BJ (cell line): ENCODE results near the gene COTL1. TPM values are rescaled to one million over a fixed set of nuclear protein-coding genes. Genes with fewer than 3 reads are reported as not detected.

ENCODE experiments used
- CTCF ChIA-PET: fragments of 350-600 bp; formaldehyde crosslinking; extraction: SDS; loops from one replicate; lab custom pipeline; 2021; ENCODE audit warnings: antibody characterized with exemption, inconsistent platforms; lab: Yijun Ruan, JAX
- POLR2A ChIA-PET: fragments of 300-600 bp; sonication (Branson Sonifier 250); formaldehyde crosslinking; extraction: SDS; loops from one replicate; lab custom pipeline; 2021; ENCODE audit warnings: antibody characterized with exemption; lab: Charles Lee
- DNase-seq: peaks from one replicate; pipeline ENCODE4 v3.0.0-alpha.2; 2011; ENCODE audit warnings: low read depth
- H3K27me3 ChIP-seq: 2 replicates; pipeline ENCODE4 v1.6.0; 2011; ENCODE audit warnings: low read length; ENCODE audit not compliant: control insufficient read depth, insufficient read depth
- H3K36me3 ChIP-seq: 2 replicates; pipeline ENCODE4 v1.5.1; 2011; ENCODE audit warnings: low read length; ENCODE audit not compliant: control insufficient read depth, insufficient read depth
- H3K4me3 ChIP-seq: 2 replicates; pipeline ENCODE4 v1.5.1; 2011; ENCODE audit warnings: low read depth, mild to moderate bottlenecking, control low read depth, low read length
- polyA plus RNA-seq: library from polyadenylated mRNA; depleted of rRNA; stranded (reverse); fragments of >200 nt; gene quantifications from 2 replicates; pipeline ENCODE4 v1.2.3, GENCODE V29; 2011
- TF ChIP-seq, protein P1 (sequence below): IDR thresholded peaks from 2 replicates; pipeline ENCODE4 v1.5.1; 2011; ENCODE audit warnings: low read depth, mild to moderate bottlenecking, control low read depth, inconsistent platforms, low read length, moderate library complexity; ENCODE audit not compliant: insufficient read depth

COTL1 gene
- polyA plus RNA-seq, 1 experiment: 166 TPM

DNA sequence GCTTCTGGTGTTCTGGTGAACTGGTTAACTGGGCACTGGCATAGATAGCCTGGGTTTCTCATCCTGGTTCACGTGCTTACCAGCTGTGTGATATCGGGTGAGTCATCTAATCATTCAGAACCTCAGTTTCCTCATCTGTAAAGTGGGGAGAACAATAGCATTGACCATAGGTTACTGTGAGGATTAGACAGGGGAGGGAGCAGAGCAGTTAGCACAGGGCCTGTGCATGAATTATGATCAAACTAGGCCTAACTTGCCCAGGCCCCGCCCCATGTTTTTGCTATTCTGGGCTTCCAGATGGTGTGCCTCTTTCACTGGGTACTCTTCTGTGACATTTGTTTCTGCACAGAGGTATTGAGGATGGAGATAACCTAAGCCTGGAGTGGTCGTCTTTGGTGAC lies 25.8 kb upstream of the COTL1 start:
- H3K36me3 ChIP-seq: no peaks in the 10 kb centered on the region
- ChIA-PET CTCF (interaction anchor here (0.8 to 3.0 kb wide), 4 partner anchors 18 to 95 kb away, joined by 3 to 14 read pairs (median 6); no protein-coding TSS in a partner anchor), POLR2A (interaction anchor here (0.8 kb wide), 1 partner anchor 27 kb away, joined by 3 read pairs; no protein-coding TSS in a partner anchor)
- no peaks in the 10 kb centered on the region for H3K27me3 ChIP-seq
- no peak for DNase-seq
- TF ChIP-seq, protein P1, sequence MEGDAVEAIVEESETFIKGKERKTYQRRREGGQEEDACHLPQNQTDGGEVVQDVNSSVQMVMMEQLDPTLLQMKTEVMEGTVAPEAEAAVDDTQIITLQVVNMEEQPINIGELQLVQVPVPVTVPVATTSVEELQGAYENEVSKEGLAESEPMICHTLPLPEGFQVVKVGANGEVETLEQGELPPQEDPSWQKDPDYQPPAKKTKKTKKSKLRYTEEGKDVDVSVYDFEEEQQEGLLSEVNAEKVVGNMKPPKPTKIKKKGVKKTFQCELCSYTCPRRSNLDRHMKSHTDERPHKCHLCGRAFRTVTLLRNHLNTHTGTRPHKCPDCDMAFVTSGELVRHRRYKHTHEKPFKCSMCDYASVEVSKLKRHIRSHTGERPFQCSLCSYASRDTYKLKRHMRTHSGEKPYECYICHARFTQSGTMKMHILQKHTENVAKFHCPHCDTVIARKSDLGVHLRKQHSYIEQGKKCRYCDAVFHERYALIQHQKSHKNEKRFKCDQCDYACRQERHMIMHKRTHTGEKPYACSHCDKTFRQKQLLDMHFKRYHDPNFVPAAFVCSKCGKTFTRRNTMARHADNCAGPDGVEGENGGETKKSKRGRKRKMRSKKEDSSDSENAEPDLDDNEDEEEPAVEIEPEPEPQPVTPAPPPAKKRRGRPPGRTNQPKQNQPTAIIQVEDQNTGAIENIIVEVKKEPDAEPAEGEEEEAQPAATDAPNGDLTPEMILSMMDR: no peak
- no peak overlapping the region for H3K4me3 ChIP-seq

DNA sequence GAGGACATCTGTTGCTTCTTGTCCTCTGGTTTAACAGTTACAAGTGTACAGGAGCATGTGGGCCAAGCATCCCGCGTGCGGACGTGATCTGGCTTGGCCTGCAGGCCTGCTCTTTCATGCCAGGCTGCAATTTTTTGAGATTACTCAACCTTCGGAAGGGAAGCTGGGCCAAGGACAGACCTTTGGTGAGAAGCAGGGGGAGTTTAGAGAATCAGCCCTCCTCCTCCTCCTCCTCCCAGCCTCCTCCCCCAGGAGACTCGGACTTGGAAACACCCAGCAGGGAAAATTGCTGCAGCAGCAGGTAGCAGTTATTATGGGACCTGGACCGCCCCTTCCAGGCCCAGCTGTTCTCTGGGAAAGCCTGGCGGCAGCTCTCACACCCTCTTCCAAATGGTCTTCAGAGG lies 25.3 kb upstream of the COTL1 start:
- ChIA-PET CTCF (interaction anchor here (0.6 to 3.0 kb wide), 7 partner anchors 14 to 128 kb away, joined by 3 to 14 read pairs (median 3); no protein-coding TSS in a partner anchor), POLR2A (interaction anchor here (0.8 kb wide), 1 partner anchor 26 kb away, joined by 3 read pairs; no protein-coding TSS in a partner anchor)
- peak; percentile 90 for DNase-seq
- Histone ChIP-seq H3K27me3 (no peaks in the 10 kb centered on the region), H3K4me3 (no peak overlapping the region), H3K36me3 (no peaks in the 10 kb centered on the region)
- TF ChIP-seq, protein P1: no peak

DNA sequence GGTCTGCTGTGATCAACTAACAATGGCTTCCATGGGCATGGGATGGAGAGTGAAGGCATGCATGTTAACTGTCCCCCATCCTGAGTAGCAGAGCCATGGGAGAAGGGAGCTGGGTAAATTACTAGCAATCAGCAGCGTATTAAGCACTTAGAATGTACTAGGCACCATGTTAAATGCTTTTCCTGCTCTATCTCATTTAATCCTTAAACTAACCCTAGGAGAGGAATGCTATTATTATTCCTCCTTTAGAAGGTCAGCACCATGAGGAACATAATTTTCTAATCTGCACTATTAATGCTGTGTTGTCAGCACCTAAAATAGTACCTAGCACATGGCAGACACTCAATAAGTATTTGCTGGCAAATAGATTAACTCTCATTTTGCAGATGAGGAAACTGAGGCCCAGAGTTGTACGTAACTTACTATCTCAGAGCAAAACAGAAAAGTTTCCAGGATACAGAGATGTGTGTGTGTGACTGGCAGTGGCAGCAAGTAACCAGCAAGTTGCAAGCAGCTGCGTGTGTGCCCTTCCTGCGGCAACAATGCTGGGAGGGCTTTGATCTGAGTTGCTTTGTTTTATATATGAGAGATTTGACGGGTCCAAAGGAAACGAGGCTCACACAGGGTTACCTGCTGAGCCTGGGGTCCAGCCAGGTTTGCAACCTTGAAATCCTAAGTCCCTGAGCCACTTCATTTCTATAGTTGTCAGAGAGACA lies 23.9 kb upstream of the COTL1 start:
- TF ChIP-seq, protein P1: no peak
- ChIA-PET POLR2A (no interaction called here), CTCF (interaction anchor here (0.6 to 3.0 kb wide), 7 partner anchors 13 to 248 kb away, joined by 3 to 14 read pairs (median 5); no protein-coding TSS in a partner anchor)
- no peak for DNase-seq
- no peaks in the 10 kb centered on the region for H3K36me3 ChIP-seq
- no peaks in the 10 kb centered on the region for H3K27me3 ChIP-seq
- H3K4me3 ChIP-seq: no peak overlapping the region

DNA sequence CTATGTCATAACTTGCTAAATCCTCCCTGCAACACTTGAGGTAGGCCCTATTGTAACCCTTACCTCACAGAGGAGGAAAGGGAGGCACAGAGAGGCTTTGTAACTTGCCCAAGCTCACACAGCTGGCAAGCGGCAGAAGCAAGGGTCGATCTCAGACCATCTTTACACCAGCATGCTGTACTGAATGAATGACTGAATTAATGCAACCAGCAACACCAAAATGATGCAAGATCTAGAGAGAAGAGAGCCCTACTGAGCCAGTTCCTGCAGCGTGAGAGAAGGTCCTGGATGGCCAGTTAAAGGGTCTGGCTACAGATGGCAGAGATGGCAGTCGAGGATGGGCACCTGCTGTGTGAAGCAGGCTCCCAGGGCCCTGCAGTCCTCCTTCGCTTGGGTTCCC lies 22.3 kb upstream of the COTL1 start:
- CTCF ChIA-PET: no interaction called here
- no peak for DNase-seq
- TF ChIP-seq, protein P1: no peak
- no peak overlapping the region for H3K4me3 ChIP-seq
- no peaks in the 10 kb centered on the region for H3K36me3 ChIP-seq
- POLR2A ChIA-PET: no interaction called here
- no peaks in the 10 kb centered on the region for H3K27me3 ChIP-seq

DNA sequence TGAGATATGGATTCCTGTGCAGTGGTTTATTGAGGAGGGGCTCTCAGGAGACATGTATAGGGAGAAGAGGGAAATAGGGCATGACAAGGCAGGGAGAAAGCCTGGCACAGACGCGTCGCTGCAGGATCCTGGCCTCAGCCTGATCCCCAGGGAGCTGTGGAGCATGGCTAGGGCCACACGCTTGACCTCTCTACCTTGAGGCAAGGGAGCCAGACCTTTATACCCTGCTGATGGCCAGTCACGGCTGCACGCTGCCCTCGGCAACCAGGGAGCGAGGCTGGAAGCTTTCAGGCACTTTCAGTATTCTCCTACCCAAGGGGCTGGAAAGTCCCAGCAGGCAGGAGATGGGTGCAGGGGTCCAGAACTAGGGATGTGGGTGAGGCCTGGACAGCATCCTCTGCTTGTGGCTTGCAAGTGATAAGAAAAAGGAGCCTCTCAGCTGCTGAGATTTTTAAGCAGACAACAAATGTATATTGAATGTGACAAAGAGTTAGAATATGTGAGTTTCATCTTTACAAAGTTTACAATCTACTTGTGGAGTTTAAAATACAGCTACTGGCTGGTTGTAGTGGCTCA lies 20.4 kb upstream of the COTL1 start:
- DNase-seq: no peak
- TF ChIP-seq, protein P1: no peak
- H3K36me3 ChIP-seq: no peaks in the 10 kb centered on the region
- ChIA-PET POLR2A (no interaction called here), CTCF (interaction anchor here (0.5 to 2.4 kb wide), 6 partner anchors 16 to 414 kb away, joined by 3 to 7 read pairs (median 3); no protein-coding TSS in a partner anchor)
- H3K4me3 ChIP-seq: no peak overlapping the region
- no peaks in the 10 kb centered on the region for H3K27me3 ChIP-seq
